Astrocyte (in vitro differentiated cells and primary cell): ENCODE results near the gene RFESD.

ENCODE experiments used
- CTCF ChIP-seq: IDR thresholded peaks from 2 replicates; pipeline ENCODE4 v1.5.1; 2011; ENCODE audit warnings: low read depth, mild to moderate bottlenecking, inconsistent platforms, low read length, moderate library complexity; ENCODE audit not compliant: insufficient read depth
- EZH2 ChIP-seq: IDR thresholded peaks from 2 replicates; pipeline ENCODE4 v1.6.1; 2012; ENCODE audit warnings: mild to moderate bottlenecking, low read length, inconsistent platforms; ENCODE audit not compliant: insufficient read depth

DNA sequence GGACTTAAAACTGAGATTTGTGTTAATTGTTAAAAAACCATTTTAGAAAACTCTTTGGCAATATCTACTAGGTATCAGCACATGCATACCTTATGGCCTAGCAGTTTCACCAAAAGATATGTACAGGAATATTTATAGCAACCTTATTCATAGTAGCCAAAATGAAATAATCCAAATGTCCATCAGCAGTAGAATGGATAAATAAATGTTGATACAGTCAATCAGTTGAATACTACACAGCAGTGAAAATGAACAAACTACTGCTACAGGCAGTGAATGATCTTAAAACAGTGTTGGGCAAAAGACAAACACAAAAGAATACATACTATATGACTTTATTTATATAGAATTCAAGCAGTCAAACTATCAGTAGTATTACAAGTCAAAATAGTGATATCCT lies 16.4 kb downstream of the RFESD start:
- TF ChIP-seq EZH2 (no peak), CTCF (no peak)
